HL-60 (cell line): Measurements from ENCODE around the gene ANO9.

Experiments
- CTCF ChIP-seq: IDR thresholded peaks from one replicate; pipeline ENCODE4 v1.5.1; 2011; ENCODE audit warnings: low read length, control low read depth, inconsistent platforms; ENCODE audit not compliant: insufficient read depth
- GABPA ChIP-seq: IDR thresholded peaks from 2 replicates; pipeline ENCODE4 v1.6.1; 2012; ENCODE audit warnings: low read depth
- POLR2AphosphoS5 ChIP-seq: IDR thresholded peaks from 2 replicates; pipeline ENCODE4 v1.6.1; 2012; ENCODE audit warnings: low read depth
- REST ChIP-seq: IDR thresholded peaks from 2 replicates; pipeline ENCODE4 v1.6.1; 2012; ENCODE audit warnings: low read depth; ENCODE audit not compliant: insufficient replicate concordance

GRCh38 chr11:453564-453963 is 11.8 kb upstream of the ANO9 start:
- TF ChIP-seq POLR2AphosphoS5 (no peak), REST (no peak), CTCF (no peak), GABPA (no peak)
